Eye (tissue), 1 donor: ENCODE results near the gene FARP1.
A peak's percentile ranks its signal among the peaks of the same experiment; 100 is the strongest.

Source experiments
- DNase-seq: peaks from one replicate; pipeline ENCODE4 v3.0.0-alpha.2; 2015

FARP1 gene, protein sequence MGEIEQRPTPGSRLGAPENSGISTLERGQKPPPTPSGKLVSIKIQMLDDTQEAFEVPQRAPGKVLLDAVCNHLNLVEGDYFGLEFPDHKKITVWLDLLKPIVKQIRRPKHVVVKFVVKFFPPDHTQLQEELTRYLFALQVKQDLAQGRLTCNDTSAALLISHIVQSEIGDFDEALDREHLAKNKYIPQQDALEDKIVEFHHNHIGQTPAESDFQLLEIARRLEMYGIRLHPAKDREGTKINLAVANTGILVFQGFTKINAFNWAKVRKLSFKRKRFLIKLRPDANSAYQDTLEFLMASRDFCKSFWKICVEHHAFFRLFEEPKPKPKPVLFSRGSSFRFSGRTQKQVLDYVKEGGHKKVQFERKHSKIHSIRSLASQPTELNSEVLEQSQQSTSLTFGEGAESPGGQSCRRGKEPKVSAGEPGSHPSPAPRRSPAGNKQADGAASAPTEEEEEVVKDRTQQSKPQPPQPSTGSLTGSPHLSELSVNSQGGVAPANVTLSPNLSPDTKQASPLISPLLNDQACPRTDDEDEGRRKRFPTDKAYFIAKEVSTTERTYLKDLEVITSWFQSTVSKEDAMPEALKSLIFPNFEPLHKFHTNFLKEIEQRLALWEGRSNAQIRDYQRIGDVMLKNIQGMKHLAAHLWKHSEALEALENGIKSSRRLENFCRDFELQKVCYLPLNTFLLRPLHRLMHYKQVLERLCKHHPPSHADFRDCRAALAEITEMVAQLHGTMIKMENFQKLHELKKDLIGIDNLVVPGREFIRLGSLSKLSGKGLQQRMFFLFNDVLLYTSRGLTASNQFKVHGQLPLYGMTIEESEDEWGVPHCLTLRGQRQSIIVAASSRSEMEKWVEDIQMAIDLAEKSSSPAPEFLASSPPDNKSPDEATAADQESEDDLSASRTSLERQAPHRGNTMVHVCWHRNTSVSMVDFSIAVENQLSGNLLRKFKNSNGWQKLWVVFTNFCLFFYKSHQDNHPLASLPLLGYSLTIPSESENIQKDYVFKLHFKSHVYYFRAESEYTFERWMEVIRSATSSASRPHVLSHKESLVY

DNA sequence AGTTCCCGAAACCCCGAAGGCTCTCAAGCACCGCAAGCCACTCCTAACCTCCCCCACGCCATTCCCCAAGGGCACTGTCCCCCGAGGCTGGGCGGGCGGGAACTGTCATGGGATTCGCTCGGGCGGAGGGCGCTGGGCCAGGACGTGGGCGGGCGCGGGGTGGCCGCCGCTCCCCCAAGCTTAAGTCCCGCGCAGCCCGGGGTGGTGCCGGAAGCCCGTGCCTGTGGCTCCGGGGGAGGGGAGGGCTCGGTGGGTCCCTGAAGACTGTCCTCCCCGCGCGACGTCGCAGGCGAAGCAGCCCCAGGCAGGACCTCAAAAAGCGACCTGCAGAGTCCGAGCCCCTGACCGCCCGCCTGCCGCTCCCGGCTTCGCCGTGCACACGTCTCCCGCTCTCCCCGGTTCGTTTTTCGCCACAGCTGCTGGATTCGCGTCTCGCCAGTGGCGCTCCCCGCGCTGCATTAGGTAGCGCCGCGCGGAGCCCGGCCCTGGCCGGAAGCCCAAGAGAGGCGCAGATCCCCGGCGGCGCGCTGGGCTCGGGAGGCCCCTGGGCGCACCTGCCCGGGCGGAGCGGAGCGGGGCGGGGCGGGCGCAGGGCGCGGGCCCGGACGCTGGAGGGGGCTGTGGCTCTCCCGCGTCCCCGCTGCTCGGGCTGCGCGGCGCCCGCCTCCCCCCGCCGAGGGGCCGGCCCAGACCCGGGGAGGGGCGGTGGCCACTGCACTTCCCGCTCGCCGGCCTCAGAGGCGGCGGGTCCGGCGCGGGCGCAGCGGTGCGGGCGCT is at the start of gene FARP1:
FARP1 (plus strand) TSS at position 715 of the 777 bp plus-strand sequence. CDS start 70,149 bp downstream, outside the sequence.
- peak; percentile 91 for DNase-seq

DNA sequence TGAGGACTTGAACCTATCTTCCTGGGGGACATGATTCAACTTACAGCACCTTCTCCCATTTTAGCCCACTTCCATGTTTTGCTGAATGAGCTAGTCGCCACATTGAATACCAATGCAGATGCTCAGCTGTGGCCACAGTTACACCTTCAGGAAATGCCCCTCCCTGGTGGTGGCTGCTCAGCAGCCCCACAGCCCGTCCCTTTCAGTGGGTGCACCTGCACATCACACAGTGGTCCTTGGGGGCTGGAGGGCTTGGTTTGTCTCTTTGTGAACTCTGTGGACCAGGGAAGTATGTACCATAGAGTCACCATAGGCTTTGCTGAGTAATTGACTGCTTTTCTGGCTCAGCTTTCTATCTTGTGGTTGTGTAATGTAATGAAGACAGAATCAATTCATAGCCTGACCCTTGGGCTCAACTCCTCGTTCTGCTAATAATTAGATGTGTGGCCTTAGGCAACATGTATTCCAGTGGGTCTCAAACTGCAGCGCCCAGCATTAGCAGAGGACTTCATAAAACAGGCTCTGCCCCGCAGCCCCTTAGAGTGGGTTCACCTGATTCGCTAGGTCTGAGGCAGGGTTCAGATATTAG is 48.1 kb upstream of the FARP1 start:
- no peak for DNase-seq

DNA sequence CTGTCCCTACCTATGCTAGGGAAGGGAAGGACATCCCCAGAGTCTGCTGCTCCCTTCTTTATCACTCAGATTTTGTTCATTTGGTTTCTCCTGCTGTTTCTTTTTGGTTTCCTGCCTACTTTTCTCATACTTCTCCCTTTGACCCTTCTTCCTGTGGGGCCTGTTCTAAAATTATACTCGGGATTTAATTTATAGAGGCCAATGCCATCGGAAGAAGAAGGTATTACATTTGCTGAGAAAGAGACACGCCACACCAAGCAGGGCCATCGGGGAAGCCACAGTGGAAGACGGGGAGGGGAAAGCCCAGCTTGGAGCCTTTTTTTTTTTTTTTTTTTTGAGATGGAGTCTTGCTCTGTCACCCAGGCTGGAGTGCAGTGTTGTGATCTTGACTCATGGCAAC is 46.8 kb upstream of the FARP1 start:
- DNase-seq = no peak

- DNase-seq = no peak
These were observed 45.1 kb upstream of the FARP1 start for GRCh38 chr13:98097749-98098148.

DNA sequence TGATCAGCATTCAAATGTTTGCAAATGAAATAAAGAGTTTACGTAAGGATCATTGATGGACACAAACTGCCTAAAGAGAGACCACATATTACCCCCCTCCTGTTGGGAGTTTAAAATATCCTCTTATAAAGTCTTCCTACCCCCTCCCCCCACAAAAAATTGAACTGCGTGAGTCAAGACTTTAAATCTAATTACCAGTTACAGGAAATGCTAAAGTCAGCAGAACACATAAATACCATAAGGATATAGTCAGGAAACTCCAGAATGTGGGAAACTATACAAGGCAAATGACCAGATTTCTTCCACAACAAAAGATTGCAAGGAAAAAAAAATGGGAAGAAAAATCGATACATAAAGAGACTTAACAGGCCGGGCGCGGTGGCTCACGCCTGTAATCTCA is 44.4 kb upstream of the FARP1 start:
- DNase-seq = no peak

- no peak for DNase-seq
These were observed 43.3 kb upstream of the FARP1 start for GRCh38 chr13:98099627-98100026.

- no peak for DNase-seq
These were observed 42.4 kb upstream of the FARP1 start for GRCh38 chr13:98100481-98100880.

DNA sequence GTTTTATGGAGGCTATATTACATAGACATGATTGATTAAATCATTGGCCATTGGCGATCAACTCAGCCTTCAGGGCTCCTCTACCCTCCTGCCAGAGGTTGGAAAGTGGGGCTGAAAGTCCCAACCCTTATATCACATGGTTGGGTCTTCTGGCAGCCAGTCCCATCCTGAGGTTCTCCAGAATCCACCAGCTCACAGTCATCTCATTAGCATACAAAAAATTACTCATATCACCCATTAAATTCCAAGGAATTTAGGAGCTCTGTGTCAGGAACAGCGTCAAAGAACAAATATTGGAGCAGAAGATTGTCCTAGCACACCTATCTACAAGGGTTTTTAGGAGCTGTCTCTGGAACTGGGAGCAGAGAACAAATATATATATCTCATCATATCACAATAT is 39.4 kb upstream of the FARP1 start:
- no peak for DNase-seq

DNA sequence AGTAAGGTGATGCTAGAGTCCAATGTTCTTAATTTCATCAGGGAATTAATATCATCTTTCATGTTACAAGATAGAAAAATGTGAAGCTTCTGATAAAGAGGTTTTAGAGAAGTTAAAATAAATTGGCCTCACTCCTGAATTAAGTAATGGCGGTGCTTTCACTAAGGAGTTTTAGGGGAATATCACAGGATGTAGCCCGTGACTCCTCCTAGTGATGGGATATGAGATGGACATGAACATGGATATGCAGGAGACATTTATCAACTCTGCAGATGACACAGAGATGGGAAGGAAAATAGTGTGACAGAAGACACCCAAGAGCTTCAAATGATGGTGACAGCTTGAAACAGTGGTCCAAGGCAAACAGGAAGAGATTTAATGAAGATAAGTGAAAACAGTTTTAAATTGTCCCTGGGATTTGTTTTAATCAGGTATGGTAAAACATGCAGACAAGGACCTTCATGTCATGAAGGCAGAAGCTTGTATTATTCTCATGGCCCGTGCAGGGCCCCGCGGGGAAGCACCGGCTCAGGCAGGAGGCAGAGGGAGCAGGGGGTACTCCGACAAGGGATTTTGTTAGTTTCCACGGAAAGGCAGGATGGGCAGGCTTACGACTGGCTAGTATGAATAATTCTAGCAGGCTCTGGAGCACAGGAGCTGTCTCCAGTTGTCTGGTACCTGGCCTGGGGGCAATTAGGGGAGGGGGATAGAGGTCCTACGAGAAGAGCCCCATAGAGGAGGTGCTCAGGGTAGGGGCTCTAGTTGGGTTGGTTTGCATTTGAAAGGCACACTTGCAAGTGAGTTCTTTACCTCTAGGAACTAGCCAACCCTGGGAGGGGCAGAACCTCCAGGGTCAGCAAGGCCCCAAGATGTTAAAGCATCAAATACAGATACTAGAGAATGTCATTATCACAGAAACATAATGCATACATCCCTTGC is 38.7 kb upstream of the FARP1 start:
- no peak for DNase-seq

DNA sequence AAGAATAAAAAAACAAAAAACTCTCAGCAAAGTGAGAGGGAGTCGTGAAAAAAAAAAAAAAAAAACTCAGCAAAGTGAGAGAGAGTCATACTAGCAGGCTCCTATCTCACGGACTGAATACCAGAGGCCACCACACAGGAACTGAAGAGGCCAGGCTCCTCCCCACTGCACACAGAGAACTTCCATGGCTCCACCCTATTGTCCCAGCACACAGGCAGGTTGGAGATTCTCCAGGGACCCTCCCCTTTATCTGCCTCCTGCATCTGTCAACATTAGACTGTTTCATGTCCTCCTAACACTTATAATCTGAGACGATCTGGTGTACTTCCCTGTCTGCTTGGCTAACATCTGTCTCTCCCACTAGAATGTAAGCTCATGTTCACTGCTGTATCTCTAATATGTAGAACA is 37.0 kb upstream of the FARP1 start:
- DNase-seq = no peak

- DNase-seq = no peak
These were observed 34.6 kb upstream of the FARP1 start for GRCh38 chr13:98108341-98108740.

DNA sequence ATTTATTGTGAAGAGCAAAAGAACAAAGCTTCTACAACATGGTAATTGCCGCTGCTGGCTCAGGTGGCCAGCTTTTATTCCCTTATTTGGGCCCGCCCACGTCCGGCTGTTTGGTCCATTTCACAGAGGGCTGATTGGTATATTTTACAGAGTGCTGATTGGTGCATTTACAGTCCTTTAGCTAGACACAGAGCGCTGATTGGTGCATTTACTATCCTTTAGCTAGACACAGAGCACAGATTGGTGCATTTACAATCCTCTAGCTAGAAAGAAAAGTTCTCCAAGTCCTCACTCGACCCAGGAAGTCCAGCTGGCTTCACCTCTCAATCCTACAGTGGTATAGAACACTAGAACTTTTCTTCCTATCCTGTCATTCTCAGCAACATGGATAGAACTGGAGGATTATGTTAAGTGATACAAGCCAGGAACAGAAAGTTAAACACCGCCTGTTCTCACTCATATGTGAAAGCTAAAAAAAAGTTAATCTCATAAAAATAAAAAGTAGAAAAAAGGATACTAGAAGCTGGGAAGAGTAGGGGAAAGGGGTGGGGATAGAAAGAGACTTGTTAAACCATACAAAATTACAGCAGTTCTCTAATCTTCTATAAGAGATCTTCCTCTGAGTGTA is 33.6 kb upstream of the FARP1 start:
- DNase-seq = no peak

DNA sequence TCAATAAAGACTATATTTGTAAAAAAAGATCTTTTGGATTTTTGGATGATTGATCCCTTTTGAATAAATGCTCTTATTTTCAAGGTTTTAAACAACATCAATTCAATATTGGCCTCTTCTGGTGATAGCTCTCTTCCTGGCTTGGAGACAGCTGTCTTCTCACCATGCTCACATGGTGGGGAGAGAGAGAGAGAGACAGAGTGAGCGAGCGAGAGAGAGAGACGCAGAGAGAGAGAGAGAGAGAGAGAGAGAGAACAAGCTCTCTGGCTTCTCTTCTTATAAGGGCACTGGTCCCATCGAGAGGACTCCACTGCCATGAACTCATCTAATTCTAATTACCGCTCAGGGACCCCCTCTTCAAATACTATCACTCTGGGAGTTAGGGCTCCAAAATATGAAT is 32.1 kb upstream of the FARP1 start:
- DNase-seq = no peak

GRCh38 chr13:98111168-98112098 is 31.5 kb upstream of the FARP1 start:
- DNase-seq = no peak

DNA sequence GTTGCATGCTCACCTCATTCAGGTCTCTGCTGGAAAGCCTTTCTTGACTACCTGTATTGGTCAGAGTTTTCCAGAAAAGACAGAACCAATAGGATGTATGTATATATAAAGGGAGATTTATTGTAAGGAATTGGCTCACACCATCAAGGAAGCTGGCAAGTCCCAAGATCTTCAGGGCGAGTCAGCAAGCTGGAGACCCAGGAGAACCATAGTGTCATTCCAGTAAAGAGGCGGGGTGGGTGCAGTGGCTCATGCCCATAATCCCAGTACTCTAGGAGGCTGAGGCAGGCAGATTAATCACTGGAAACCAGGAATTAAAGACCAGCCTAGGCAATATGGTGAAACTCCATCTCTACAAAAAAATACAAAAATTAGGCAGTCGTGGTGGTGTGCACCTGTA is 30.4 kb upstream of the FARP1 start:
- DNase-seq = no peak

GRCh38 chr13:98118865-98119264 is 24.0 kb upstream of the FARP1 start:
- no peak for DNase-seq

GRCh38 chr13:98123176-98123575 is 19.7 kb upstream of the FARP1 start:
- no peak for DNase-seq

DNA sequence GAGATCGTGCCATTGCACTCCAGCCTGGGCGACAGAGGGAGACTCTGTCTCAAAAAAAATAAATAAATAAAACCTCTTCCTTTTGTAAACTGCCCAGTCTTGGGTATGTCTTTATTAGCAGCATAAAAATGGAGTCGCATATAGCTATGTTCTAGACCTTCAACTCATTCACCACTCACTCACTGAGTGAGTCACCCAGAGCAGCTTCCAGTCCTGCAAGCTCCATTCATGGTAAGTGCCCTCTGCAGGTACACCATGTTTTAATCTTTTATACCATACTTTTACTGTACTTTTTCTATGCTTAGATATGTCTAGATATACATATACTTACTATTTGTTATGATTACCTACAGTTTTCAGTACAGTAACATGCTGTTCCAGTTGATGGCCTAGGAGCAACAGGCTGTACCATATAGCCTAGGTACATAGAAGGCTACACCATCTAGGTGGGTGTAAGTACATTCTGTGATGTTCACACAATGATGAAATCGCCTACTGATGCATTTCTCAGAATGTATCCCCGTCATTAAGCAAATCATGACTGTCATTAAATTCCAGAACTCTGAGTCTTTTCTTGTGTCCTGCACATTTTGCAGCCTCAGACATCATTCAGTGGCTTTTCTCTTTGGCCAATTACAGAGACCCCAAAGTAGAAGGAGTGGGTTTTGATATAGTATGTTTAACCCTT is 13.7 kb upstream of the FARP1 start:
- no peak for DNase-seq

GRCh38 chr13:98133946-98134345 is 8.9 kb upstream of the FARP1 start:
- DNase-seq = no peak
